Measurements from ENCODE around the gene PCSK1N.

The PCSK1N gene

DNA sequence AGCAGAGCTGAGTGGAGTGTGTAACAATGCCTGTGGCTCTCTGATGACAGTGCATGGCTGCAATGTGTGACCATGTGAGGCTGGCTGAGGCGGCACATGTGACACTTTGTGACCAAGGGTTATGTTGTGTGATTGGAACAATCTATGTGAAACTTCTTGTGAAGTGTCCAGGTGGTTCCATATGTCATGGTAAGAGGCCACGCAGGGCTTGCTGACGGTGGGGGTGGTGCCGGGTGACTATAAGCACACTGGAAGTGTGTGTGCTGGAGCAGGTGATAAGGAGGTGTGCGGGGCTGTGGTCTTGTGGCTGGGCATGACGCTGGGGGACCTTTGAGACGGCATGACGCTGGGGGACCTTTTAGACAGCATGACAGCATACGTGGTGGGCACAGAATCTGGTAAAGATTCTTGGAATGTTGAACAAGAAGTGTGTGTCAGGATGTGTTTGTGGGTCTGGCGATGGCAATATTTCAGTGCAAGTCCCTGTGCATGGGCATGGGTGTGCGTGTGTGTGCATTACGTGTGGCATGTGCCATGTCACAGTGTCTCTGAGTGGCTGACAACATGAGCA lies 41.0 kb downstream of the PCSK1N start:
- no peak for TF ChIP-seq CREB1 (IDR thresholded peaks at IDR 0.05; ENCODE audit: low read depth)
- TF ChIP-seq EP300 (IDR thresholded peaks at IDR 0.05; ENCODE audit: borderline replicate concordance), result no peak
- no peak for TF ChIP-seq TCF12 (IDR thresholded peaks at IDR 0.05; ENCODE audit: low read depth)
- TF ChIP-seq FOXM1 (IDR thresholded peaks at IDR 0.05; ENCODE audit: borderline replicate concordance, low read depth), result no peak
- TF ChIP-seq TEAD4 (IDR thresholded peaks at IDR 0.05), result no peak
- no peak for TF ChIP-seq YY1 (IDR thresholded peaks at IDR 0.05; ENCODE audit: low read depth)
- TF ChIP-seq RAD21 (IDR thresholded peaks at IDR 0.05; ENCODE audit: low read depth), result no peak
- TF ChIP-seq, protein P1, sequence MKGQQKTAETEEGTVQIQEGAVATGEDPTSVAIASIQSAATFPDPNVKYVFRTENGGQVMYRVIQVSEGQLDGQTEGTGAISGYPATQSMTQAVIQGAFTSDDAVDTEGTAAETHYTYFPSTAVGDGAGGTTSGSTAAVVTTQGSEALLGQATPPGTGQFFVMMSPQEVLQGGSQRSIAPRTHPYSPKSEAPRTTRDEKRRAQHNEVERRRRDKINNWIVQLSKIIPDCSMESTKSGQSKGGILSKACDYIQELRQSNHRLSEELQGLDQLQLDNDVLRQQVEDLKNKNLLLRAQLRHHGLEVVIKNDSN (IDR thresholded peaks at IDR 0.05), result no peak
- no peak for TF ChIP-seq ZBTB7A (IDR thresholded peaks at IDR 0.05; ENCODE audit: low read depth)
- TF ChIP-seq, protein P2, sequence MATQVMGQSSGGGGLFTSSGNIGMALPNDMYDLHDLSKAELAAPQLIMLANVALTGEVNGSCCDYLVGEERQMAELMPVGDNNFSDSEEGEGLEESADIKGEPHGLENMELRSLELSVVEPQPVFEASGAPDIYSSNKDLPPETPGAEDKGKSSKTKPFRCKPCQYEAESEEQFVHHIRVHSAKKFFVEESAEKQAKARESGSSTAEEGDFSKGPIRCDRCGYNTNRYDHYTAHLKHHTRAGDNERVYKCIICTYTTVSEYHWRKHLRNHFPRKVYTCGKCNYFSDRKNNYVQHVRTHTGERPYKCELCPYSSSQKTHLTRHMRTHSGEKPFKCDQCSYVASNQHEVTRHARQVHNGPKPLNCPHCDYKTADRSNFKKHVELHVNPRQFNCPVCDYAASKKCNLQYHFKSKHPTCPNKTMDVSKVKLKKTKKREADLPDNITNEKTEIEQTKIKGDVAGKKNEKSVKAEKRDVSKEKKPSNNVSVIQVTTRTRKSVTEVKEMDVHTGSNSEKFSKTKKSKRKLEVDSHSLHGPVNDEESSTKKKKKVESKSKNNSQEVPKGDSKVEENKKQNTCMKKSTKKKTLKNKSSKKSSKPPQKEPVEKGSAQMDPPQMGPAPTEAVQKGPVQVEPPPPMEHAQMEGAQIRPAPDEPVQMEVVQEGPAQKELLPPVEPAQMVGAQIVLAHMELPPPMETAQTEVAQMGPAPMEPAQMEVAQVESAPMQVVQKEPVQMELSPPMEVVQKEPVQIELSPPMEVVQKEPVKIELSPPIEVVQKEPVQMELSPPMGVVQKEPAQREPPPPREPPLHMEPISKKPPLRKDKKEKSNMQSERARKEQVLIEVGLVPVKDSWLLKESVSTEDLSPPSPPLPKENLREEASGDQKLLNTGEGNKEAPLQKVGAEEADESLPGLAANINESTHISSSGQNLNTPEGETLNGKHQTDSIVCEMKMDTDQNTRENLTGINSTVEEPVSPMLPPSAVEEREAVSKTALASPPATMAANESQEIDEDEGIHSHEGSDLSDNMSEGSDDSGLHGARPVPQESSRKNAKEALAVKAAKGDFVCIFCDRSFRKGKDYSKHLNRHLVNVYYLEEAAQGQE (IDR thresholded peaks at IDR 0.05; ENCODE audit: low read depth), result no peak
- TF ChIP-seq NFIC (IDR thresholded peaks at IDR 0.05), result no peak
- TF ChIP-seq, protein P3, sequence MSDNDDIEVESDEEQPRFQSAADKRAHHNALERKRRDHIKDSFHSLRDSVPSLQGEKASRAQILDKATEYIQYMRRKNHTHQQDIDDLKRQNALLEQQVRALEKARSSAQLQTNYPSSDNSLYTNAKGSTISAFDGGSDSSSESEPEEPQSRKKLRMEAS (IDR thresholded peaks at IDR 0.05), result no peak

DNA sequence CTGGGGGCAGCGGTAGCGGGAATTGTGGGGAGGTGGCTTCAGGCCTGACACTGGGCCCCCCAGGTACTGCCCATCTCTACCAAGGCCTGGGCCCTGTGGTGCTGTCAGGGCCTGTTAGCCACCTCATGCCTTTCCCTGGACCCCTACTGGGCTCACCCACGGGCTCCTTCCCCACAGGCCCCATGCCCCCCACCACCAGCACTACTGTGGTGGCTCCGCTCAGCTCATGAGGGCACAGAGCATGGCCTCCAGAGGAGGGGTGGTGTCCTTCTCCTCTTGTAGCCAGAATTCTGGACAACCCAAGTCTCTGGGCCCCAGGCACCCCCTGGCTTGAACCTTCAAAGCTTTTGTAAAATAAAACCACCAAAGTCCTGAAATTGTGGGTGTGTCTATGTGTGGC lies 41.5 kb downstream of the PCSK1N start:
- no peak for TF ChIP-seq YY1 (IDR thresholded peaks at IDR 0.05; ENCODE audit: low read depth)
- TF ChIP-seq RAD21 (IDR thresholded peaks at IDR 0.05; ENCODE audit: low read depth), result no peak
- TF ChIP-seq, protein P3 (IDR thresholded peaks at IDR 0.05), result no peak
- TF ChIP-seq, protein P2 (IDR thresholded peaks at IDR 0.05; ENCODE audit: low read depth), result no peak
- TF ChIP-seq, protein P1 (IDR thresholded peaks at IDR 0.05), result no peak
- TF ChIP-seq FOXM1 (IDR thresholded peaks at IDR 0.05; ENCODE audit: borderline replicate concordance, low read depth), result no peak
- TF ChIP-seq NFIC (IDR thresholded peaks at IDR 0.05), result no peak
- TF ChIP-seq TEAD4 (IDR thresholded peaks at IDR 0.05), result no peak
- TF ChIP-seq TCF12 (IDR thresholded peaks at IDR 0.05; ENCODE audit: low read depth), result no peak
- TF ChIP-seq TAF1 (IDR thresholded peaks at IDR 0.05; ENCODE audit: low read depth), result no peak
- TF ChIP-seq ZBTB7A (IDR thresholded peaks at IDR 0.05; ENCODE audit: low read depth), result no peak
- no peak for TF ChIP-seq CREB1 (IDR thresholded peaks at IDR 0.05; ENCODE audit: low read depth)
- TF ChIP-seq CEBPB (IDR thresholded peaks at IDR 0.05), result no peak
- TF ChIP-seq EGR1 (IDR thresholded peaks at IDR 0.05), result no peak
- TF ChIP-seq EP300 (IDR thresholded peaks at IDR 0.05; ENCODE audit: borderline replicate concordance), result no peak

DNA sequence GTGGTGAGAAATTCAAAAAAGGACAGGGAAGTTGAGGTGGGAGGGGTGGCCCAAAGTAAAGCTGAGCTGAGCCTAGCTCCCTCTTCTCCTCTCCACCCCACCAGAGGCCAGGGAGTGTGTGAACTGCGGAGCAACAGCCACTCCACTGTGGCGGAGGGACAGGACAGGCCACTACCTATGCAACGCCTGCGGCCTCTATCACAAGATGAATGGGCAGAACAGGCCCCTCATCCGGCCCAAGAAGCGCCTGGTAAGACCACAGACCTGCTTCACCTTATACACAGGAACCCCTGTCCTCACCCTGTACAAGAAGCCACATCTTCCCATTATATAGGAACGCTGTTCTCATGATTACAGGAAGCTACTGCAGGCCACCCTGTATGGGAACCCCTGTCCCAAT lies 43.2 kb downstream of the PCSK1N start:
- TF ChIP-seq CEBPB (IDR thresholded peaks at IDR 0.05), result no peak
- TF ChIP-seq, protein P2 (IDR thresholded peaks at IDR 0.05; ENCODE audit: low read depth), result no peak
- TF ChIP-seq EGR1 (IDR thresholded peaks at IDR 0.05), result no peak
- no peak for TF ChIP-seq TCF12 (IDR thresholded peaks at IDR 0.05; ENCODE audit: low read depth)
- TF ChIP-seq, protein P3 (IDR thresholded peaks at IDR 0.05), result no peak
- TF ChIP-seq, protein P1 (IDR thresholded peaks at IDR 0.05), result no peak
- no peak for TF ChIP-seq TAF1 (IDR thresholded peaks at IDR 0.05; ENCODE audit: low read depth)
- no peak for TF ChIP-seq FOXM1 (IDR thresholded peaks at IDR 0.05; ENCODE audit: borderline replicate concordance, low read depth)

Measured in Ishikawa (cell line).